HG03139 (cell line): ENCODE data around the gene GRPEL2.

Experiments
- ATAC-seq: cut with Tn5 transposase; IDR thresholded peaks from one replicate; pipeline ENCODE4 v1.9.1; 2021; ENCODE audit not compliant: unreplicated experiment

GRPEL2 gene

DNA sequence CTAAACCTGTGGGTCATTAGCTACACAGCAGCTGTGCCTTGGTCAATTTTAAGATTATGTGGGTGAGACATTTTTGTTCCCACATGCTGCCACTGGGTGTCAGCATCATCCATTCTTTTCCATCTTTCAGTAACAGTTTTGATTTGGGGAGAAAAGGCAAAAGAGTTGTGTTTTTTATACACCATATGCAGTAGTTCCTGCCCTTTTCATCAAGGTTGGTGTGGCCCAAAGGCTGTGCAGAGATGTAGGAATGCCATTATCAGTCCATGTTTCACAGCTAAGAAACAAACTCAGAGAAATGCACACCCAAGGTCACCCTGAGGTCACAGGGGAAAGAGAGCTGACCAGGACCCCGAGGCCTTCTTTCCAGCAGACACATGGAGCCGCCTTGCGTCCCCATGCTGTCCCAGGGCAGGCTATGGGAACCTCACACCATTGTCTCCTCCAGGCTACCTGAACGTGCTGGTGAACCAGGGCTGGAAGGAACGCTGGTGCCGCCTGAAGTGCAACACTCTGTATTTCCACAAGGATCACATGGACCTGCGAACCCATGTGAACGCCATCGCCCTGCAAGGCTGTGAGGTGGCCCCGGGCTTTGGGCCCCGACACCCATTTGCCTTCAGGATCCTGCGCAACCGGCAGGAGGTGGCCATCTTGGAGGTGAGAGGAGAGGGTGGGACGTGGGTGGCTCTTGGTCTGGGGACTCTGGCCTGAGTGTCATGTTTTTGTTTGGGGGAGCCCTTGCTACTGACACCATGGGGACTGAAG, 27.8 kb upstream of the GRPEL2 start:
- peak; percentile 63 for ATAC-seq

DNA sequence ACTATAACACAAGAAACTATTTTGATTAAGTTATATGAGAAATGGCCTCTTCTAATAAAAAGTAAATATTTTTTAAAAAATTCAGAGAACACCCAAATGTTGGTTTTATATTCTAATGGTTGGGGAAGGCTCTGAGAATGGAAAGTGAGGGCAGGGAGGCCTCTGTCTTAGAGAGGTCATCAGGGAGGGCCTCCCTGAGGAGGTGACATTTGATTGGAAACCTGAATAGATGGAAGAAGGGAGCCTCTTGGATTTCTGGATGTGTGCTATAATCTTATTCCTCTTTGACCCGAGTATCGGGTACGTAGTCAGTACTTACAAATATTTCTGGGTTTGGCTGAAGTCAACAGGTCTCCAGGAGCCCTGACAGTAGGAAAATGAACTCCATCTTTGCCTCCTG, 26.1 kb upstream of the GRPEL2 start:
- ATAC-seq, result no peak

DNA sequence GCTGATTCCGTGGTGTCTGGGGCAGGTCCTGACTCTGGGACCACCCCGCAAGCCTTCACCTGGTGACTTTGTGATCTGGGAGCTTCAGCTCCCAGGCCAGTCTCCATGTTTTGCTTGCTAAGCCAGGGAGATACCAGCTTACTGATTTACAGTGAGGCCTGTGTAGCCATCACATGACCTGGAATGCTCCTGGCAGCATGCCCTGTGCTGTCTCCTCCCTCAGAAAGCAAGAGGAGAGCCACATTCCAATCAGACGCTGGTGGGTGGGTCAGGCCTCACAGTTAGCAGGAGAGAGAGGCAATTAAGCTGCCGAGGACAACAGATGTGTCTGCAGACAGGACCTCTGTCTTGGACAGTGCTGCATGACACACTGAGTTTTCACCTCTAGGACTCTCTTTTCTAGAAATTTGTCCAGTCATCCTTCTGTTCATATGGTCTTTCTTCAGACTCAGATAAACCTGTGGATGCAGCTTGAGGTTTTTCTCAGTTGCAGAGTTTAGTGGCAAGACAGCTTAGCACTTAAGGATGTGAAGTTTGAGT, 24.4 kb upstream of the GRPEL2 start:
- ATAC-seq, result no peak

DNA sequence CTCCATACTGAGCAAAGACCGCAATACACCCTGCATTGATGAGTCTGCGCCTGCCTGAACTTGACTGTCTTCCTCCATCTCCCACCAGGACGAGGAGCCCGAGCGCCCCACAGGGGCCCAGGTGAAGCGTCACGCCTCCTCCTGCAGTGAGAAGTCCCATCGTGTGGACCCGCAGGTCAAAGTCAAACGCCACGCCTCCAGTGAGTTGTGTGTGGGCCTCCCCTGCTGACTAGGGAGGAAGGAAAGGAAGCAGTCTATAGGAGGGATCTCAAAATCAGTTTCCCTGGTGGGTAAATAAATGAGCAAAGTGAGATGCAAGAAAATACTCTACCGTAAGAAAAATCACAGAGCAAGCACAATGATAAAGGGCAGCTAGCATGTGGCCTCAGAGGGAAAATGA, 22.8 kb upstream of the GRPEL2 start:
- no peak for ATAC-seq

DNA sequence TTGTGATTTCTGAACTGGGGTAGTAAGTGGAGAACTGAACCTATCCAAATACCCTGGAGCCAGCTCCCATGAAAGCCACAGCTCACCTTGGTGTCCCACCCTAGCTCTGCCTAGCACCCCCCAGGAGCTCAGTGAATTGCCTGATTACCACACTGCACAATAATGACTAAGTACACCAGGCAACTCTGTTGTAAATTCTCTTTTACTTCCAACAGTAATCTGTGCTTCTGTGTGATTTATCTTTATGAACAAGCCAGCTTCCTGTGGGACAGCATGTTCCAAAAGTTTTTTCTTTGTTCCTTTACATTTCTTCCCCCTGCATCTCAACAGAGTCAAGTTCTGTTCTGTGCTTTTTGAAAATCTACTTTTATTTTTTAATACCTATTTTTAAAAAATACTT, 22.1 kb upstream of the GRPEL2 start:
- no peak for ATAC-seq

DNA sequence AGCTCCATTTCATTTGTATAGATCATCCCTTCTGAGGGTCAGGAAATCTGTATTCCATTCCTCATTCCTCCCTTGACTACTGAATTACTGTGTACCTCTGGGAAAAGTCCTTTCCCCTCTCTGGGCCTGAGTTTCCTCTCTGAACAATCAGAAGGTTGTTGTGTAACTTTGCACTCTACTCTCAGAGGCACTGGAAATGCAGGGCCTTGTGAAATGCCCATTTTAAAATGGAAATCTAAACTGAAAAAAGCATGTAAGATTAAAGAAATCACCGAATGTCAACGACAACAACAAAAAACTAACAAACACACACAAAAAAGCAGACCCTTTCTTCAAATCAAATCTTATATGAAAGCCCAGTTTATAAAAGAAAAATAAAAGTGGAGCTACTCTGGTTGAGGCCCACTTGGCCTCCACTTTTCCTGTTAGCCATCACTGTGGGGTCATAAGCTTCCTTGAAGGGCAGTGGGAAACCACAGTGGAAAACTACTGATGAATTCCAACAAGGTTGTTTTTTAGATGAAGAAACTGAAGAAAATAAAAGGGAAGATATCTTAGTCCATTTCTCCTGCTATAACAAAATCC, 21.6 kb upstream of the GRPEL2 start:
- ATAC-seq, result no peak

DNA sequence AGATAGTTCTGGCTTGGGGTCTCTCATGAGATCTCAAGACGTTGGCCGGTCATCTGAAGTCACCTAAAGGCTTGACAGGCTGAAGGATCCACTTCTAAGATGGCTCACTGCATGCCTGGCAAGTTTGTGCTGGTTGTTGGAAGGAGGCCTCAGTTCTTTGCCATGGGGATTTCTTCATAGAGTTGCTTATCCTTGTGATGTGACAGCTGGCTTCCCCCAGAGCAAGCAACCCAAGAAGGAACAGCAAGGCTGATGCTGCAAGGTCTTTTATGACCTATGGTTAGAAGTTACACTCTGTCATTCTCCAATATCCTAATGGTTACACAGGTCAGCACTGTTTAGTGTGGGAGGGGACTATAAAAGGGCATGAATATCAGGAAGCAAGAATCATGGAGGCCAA, 20.7 kb upstream of the GRPEL2 start:
- ATAC-seq, result no peak

DNA sequence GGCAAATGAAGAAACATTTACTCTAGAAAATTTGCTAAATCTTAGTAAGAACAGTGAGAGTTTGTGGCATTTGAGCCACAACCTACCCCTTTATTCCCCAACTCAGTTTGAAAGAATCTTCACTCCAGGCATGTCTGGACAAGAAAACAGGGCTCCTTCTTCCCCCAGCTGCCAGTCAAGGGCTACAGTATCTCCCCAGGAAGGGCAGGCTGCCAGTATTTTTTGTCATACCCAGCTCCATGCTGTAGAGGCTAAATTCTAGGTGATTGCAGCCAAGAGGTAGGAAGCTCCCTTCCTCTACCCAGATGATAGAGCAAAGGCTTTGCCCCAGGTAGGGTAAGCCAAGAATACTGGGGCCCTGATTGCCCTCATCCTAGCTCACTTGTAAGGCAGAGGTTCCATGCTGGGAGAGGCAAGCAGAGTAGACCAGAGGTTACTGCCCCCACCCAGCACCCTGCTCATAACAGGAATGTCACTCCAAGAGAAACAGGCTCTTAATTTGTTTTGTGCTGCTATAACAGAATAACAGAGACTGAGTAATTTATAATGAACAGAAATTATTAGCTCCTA, 20.0 kb upstream of the GRPEL2 start:
- ATAC-seq, result no peak

DNA sequence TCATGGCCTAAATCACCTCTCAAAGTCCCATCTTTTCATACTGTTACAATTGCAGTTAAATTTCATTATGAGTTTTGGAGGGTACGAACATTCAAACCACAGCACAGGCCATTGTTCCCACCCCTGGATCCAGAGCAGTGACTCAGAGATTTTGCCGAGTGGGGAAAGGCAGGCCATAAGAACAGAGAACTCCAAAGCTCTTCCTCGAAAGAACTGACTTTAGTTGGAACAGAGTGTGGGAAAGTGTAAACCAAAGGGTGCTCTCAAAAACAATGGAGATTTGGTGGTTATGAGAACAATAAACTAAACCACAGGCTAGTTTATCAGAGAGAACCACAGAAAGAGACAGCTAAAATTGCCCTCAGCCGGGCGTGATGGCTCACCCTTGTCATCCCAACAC, 19.4 kb upstream of the GRPEL2 start:
- no peak for ATAC-seq

DNA sequence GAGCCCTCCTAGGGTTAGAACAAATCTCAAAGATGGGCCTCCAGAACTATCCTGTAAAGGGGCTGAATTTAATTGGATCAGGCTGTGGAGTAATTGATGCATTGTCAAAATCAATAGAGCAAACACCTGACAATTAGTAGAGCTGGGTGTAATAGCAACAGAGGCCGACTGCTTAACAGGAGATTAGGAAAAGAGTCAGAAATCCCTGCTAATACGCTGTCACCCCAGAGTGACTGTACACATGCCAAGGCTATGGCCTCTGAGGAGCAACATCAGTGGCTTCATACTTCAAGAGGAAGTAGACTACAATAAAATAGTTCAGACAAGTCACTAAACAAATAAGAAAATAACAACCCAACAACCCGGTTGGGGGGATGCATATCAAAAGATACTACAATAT, 18.7 kb upstream of the GRPEL2 start:
- ATAC-seq, result no peak

DNA sequence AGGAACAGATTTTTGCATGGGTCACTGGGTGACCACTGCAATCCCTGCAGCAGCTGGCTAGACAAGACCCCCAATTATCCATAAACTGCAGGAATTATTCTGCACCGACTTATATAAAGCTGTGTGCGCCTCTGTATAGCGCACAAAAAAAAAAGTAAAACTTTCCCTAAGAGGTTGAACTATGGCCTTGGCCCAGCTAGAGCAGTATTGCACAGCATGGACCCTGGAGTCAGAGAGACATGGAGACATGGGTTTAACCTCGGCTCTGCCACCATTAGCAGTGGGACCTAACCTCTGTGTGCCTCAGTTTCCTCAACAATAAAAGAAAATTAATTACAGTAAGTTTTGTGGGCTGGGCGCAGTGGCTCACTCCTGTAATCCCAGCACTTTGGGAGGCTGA, 17.1 kb upstream of the GRPEL2 start:
- ATAC-seq, result no peak

DNA sequence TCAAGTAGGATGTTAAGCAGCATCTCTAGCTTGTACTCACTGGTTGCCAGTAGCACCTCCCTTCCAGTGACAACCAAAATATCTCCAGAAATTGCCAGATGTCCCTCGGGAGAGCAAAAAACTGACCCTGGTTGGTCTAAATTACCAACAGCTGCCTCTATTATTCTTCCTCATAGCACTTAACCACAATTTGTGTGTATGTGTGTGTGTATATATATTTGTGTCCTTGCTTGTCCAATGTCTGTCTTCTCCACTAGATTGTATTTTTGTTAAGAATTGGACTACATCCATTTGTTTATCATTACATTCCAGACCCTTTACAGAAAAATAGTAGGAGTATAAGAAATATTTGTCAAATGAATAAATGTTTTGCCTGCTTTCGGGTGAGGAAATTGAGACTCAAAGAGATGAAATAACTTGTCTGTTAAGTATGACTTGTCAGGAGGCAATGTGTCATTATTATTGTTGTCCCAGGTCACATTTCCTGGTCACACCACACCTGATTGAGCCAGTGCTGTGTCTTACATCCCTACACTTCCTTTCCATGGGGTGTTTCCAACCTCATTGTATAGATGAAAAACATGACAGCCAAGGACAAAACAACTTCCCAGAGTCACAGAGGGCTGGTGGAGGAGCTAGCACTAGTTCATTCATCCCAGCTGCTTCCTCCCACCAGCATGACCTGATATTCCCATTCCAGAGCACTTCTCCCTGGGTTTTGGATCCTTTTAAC, 11.4 kb upstream of the GRPEL2 start:
- no peak for ATAC-seq

DNA sequence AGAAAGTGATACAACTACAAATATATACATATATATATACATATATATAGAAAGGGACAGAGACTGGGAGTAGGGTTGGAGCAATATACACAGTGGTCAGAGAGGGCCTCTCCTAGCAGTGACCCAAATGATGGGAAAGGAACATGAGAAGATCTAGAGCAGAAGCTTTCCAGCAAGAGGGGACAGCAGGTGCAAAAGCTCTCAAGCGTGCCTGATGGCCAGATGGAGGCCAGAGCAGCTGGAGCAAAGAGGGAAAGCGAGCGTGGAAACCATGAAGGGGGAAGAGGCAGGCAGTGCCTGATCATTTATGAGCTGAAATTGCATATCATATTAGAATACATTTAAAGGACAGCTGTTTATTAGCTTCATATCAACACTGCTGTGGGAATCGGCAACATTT, 7.6 kb upstream of the GRPEL2 start:
- ATAC-seq, result no peak

DNA sequence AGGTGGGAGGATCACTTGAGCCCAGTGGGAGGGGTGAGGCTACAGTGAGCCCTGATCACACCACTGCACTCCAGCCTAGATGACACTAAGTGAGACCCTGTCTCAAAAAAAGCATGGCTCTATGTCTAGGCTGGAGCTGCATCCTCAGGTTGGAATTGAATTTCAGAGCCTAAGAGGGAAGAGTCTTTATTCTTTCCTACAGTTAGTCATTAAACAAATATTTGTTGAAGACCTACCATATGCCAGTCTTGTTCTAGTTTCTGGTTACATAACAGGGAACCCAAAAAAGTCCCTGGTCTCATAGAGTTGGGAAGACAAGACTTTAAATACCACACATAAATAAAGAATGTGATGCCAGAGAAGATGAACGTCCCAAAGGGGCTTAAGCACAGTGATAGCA, 6.9 kb upstream of the GRPEL2 start:
- ATAC-seq, result no peak

DNA sequence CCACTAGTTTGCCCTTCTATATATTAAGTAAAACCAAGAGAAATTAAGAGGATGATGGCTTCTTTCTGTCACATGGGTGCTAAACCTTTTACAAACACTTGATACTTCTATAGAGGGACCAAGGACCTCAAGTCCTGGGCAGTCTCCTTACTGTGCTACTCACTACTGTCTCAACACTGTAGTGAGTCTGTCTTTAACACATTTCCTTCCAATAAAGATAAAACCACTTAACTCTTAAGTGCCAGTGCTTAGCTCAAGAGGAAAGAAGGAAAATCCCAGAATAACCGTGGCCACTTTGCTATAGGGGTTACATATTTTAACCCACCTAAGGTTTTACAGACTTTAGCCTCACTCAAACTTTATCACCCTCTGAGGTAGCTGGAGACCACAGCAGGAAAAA, 4.4 kb upstream of the GRPEL2 start:
- no peak for ATAC-seq

DNA sequence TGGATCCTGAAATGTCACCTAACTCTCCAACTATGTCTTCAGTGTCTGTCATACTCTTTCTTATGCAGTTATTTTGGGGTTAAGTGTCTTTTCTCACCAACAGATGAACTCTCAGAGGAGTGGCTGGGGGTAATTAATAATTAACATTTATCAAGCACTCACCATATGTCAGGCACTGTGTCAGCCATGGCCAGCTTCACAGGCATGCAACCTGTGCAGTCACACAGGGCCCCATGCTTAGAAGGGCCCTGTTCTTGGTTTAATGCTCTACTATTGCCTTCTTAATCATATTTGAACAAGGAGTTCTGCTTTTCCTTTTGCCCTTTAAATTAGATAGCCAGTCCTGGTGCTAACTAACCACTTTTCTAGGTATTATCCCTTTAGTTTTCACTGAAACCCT, 3.4 kb upstream of the GRPEL2 start:
- peak; percentile 27 for ATAC-seq

DNA sequence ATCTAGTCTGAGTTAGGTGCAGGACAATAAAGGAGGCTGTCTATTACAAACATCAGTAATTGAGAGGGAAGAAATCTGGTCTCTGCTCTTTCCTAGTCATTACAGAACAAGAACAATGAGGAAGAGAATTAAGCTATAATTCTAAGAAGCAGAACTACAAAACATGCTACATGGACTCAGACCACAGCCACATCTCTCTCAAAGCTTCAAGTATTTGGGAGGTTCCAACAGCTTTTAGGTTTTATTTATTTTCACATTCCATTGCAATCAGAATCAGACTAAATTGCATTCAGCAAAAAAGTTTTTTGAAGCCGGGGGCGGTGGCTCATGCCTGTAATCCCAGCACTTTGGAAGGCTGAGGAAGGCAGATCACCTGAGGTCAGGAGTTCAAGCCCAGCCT, 1.1 kb upstream of the GRPEL2 start:
- no peak for ATAC-seq

DNA sequence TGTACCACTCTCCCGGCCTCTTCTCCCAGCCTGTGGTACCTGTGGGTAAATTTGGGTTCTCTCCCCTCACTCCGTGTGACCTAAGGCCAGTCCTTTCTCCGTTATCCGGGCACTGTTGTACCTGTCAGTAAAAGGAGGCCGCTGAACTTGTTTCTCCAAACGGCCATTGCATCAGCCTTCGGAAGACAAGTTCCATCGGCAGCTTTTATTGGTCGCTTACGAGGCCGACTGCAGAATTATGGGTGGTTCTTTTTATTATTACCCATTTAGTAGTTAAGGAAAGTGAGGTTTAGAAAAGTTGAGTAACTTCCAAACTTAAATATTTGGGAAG, 558 bp downstream of the GRPEL2 start:
- ATAC-seq, result no peak

DNA sequence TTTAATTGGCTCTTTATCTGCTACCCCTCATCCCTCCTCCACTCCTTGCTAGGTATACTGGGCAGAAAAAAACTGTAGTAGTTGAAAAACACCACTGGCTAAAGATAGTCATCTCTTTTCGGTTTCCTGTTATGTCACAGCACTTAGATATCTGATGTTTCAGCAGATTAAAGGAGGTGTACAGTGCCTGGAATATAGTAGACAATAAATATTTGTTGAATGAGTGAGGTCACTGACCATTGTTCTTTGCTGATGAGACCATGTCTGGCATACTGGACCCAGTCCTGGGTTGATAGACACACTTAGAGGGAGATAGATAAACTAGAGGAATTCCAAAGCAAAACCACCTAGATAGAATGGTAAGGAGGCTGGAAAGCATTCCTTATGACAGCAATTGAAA, 3.2 kb downstream of the GRPEL2 start:
- ATAC-seq, result no peak

DNA sequence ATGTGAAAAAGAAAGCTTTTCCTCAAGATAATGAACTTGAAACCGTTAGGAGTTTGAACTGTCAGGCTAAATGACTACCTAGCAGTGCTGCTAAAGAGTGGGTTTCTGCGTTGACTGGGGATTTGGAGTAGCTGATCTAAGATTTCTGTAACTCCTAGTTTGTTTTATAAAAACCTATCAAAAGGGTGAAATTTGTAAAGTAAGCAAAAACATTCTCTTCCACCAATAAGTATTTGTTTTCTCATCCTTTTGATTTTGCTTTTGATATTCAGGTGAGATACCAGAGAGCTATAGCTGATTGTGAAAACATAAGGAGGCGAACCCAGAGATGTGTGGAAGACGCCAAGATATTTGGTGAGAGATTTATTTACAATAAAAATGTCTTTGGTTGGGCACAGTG, 4.1 kb downstream of the GRPEL2 start:
- ATAC-seq, result no peak

DNA sequence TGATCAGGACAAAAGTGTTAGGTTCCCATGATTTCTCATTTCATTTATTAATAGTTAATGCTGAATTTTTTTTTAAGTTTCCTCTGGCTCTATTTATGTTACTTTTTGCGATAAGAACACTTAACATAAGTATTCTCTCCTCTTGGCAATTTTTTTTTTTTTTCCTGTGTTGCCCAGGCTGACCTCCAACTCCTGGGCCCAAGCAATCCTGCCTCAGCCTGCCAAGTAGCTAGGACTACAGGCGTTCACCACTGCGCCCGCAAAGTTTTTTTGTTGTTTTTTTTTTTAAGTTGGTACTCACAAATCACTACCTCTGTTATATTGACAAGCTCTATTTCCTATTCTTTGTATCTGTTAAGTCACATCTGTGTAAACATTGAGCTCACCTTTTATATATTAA, 6.9 kb downstream of the GRPEL2 start:
- ATAC-seq, result no peak

DNA sequence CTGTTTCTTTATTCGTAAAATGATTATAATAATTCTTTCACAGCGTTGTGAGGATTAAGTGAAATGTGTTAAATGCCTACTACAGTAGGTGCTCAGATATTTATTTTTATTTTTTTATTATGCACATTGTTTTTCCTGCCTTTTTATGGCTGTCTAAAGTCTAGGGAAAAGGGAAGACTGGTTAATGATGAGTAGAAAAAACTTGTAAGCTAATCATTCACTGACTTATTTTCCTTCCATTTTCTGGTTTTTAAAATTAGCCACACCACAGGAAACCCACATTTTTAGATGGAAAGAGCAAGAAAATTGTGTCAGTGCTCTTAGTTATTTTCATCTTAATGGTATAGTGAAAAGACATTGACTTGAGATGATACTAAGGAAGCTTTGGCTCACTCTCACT, 8.6 kb downstream of the GRPEL2 start:
- ATAC-seq, result no peak
